ENCODE data around the gene LRIG3. TPM values are rescaled to one million over a fixed set of nuclear protein-coding genes. Genes with fewer than 3 reads are reported as not detected.

The LRIG3 gene, protein sequence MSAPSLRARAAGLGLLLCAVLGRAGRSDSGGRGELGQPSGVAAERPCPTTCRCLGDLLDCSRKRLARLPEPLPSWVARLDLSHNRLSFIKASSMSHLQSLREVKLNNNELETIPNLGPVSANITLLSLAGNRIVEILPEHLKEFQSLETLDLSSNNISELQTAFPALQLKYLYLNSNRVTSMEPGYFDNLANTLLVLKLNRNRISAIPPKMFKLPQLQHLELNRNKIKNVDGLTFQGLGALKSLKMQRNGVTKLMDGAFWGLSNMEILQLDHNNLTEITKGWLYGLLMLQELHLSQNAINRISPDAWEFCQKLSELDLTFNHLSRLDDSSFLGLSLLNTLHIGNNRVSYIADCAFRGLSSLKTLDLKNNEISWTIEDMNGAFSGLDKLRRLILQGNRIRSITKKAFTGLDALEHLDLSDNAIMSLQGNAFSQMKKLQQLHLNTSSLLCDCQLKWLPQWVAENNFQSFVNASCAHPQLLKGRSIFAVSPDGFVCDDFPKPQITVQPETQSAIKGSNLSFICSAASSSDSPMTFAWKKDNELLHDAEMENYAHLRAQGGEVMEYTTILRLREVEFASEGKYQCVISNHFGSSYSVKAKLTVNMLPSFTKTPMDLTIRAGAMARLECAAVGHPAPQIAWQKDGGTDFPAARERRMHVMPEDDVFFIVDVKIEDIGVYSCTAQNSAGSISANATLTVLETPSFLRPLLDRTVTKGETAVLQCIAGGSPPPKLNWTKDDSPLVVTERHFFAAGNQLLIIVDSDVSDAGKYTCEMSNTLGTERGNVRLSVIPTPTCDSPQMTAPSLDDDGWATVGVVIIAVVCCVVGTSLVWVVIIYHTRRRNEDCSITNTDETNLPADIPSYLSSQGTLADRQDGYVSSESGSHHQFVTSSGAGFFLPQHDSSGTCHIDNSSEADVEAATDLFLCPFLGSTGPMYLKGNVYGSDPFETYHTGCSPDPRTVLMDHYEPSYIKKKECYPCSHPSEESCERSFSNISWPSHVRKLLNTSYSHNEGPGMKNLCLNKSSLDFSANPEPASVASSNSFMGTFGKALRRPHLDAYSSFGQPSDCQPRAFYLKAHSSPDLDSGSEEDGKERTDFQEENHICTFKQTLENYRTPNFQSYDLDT
- total RNA-seq = 24.5 and 29.3 TPM in 2 replicates

DNA sequence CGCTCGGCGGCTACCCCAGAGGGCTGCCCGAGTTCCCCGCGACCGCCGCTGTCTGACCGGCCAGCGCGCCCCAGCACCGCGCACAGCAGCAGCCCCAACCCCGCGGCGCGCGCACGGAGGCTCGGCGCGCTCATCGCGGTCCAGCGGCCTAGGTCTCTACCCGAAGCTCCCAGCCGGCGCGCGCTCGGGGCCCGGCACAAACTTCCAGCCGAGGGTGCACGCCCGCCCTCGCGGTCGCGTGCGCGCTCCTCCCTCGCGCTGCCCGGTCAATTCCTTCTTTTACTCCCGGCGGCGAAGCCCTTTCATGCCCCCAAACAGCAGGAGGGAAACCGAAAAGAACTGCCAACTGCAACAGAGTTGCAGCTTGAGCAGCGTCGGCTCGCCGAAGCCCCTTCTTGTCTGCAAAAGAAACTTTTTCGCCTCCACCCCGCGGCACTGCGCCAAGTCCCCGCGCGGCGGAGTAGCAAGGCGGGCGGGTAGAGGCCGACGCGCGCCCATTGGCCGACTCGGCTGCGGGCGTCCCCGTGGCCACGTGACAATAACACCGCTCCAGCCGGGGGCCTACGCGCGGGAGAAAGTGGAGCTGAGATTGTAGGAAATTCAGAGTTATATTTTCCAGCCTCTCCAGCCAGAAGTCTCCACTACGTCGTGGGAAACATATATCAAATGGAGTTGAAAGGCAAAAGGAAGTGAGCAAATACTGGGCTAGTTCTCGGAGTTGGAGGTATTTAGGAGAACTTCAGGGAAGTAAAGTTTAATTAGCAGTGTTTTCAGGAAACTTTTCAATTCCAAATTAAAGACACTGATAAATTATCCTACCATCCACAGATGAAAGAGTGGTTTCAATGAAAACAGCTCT is at the start of gene LRIG3:
TSS of gene LRIG3 (minus strand) at position 403 of the 859 bp plus-strand sequence. CDS start at position 134, 269 bp downstream.

Data from smooth muscle cell of the pulmonary artery (primary cell).